ENCODE measurements around the gene GRK5.

GRCh38 chr10:119478111-119478802, 270.9 kb downstream of the GRK5 start:
- TF ChIP-seq CTCF (IDR thresholded peaks at IDR 0.05) = no peak
- TF ChIP-seq POLR2A (IDR thresholded peaks at IDR 0.05) = no peak

All from thyroid gland (tissue), 4 donors.